ENCODE measurements around the gene DHRS7B.

DNA sequence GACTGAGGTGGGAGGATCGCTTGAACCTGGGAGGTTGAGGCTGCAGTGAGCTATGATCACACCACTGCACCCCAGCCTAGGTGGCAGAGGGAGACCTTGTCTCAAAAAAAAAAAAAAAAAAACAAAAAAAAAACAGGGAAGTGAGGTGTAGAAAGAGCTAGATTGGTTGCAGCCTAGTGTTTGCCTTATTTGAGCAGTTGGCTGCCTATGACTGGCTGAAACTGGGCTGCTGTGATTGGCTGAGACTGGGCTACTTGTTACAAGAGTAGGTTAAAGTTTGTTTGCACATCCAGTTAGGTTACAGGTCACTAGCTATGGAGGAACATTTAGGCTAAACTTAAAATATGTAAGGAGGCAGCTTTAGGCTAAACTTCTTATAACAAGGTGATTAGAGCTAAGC lies 5.7 kb downstream of the DHRS7B start:
- TF ChIP-seq, protein P1, sequence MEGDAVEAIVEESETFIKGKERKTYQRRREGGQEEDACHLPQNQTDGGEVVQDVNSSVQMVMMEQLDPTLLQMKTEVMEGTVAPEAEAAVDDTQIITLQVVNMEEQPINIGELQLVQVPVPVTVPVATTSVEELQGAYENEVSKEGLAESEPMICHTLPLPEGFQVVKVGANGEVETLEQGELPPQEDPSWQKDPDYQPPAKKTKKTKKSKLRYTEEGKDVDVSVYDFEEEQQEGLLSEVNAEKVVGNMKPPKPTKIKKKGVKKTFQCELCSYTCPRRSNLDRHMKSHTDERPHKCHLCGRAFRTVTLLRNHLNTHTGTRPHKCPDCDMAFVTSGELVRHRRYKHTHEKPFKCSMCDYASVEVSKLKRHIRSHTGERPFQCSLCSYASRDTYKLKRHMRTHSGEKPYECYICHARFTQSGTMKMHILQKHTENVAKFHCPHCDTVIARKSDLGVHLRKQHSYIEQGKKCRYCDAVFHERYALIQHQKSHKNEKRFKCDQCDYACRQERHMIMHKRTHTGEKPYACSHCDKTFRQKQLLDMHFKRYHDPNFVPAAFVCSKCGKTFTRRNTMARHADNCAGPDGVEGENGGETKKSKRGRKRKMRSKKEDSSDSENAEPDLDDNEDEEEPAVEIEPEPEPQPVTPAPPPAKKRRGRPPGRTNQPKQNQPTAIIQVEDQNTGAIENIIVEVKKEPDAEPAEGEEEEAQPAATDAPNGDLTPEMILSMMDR (IDR thresholded peaks at IDR 0.05) = no peak
- TF ChIP-seq POLR2A (IDR thresholded peaks at IDR 0.05) = no peak

Data from right lobe of liver (tissue), 4 donors.